HG02623 (cell line): Measurements from ENCODE around the gene ADAMTS17.

Experiments
- ATAC-seq: cut with Tn5 transposase; IDR thresholded peaks from one replicate; pipeline ENCODE4 v1.9.1; 2021; ENCODE audit warnings: moderate library complexity; ENCODE audit not compliant: unreplicated experiment

Gene ADAMTS17

DNA sequence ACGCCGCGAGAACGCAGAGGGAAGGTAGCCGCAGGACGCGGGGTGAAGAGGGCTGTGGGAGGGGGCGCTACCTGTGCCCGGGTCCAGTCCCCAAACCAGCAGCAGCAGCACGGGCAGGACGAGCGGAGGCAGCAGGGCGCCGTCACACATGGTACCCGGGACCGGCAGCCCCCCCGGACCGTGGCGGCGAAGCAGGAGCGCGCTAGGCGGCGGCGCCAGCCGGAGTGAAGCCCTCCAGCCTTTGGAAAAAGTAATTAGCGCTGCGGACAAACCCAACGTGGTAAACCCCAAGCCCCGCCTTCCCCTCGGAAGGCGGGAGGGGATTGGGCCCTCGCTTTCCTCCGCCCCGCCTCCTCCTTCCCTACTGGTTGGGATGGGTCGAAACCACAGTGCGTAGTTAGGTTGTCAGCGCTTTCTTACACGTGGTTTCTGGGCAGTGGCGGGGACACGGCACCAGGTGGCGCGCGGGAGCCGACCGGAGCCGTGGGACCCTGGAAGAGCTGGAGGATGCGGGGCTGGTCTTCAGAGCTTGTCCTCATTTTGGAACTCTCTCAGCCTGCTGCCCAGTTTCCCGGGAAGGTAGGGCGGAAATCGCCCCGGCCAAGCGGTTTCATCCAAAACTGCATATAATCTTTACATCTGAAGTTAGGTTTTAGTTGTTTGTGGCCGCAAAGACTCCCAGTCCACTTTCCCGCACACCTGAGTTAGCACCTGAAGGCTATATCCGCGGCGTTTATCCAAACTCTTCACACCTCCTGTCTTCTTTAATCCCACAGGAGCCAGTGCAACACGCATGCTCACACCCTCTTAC, at the start of gene ADAMTS17:
Gene ADAMTS17 (minus strand): TSS at position 226 of the 811 bp plus-strand sequence. CDS start 76 bp downstream, at position 150.
- peak; percentile 89 for ATAC-seq

GRCh38 chr15:100385300-100386050, 43.7 kb upstream of the ADAMTS17 start:
- ATAC-seq = no peak

DNA sequence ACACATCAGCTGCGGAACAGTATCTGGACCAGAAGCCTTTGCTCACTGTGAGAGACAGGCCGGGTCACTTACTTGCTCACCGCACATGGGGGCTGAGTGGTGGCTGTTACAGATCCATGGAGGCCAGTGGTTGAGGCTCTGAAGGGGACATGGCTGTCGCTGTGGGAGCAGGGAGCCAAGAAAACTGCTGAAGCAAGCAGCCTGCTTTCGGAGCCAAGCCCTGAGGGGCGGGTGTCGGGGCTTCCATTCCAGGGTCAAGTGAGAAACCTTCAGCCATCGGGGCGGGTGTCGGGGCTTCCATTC, 42.3 kb upstream of the ADAMTS17 start:
- no peak for ATAC-seq

GRCh38 chr15:100383302-100384107, 41.7 kb upstream of the ADAMTS17 start:
- ATAC-seq = no peak

DNA sequence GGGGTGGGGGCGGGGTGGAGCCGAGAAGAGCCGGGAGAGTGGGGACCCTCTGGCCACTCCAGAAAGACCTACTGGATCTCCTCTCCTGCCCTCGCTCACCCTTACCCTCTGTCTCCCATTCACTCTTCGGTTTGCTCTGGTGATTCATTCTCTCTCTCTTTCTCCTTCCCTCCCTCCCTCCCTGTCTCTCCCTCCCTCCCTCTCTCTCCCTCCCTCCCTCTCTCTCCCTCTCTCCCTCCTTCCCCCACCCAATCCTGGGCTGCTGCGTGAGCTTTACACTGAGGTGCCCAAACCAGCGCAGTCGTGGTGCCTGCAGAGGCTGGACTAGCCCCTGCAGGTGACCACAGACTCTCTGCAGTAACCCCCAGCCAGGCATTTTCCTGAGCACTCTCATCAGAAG, 32.2 kb upstream of the ADAMTS17 start:
- no peak for ATAC-seq

DNA sequence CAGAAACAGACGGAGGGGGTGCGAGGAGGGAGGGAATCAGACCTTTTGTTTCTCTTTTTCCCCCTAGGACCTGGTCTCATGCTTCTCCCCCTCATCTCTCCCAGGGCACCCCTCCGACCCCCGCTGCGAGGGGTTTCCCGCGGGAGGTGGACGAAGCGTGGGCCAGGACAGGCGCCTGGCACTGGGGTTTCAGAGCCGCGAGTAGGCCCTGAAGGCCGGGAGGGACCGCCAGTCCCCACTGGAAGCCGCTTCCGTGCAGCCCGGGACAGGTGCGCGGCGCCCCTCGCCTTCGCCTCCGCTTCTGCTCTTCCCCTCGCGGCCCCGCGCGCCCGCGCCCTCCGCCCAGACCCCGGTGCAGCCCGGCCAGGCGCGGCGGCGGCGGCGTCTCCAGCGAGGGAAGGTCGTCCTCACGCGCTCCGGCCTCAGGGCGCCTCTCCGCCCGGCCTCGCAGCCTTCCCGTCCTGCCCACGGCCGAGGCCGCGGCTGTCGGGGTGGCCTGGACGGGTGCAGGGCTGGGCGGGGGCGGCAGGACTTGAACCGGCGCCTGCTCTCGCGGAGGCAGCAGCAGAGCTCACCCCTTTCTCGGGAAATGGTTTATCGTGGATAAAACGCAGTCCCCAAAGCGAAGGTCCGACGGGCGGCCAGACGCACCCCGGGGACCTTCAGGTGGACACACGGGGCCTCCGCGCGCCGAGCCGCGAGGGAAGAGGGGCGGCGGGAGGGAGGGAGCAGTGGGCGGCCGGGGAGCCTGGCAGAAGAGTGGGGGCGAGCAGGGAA, 31.5 kb upstream of the ADAMTS17 start:
- ATAC-seq = no peak

- no peak for ATAC-seq
Observed at GRCh38 chr15:100372739-100373119, 31.0 kb upstream of the ADAMTS17 start.

DNA sequence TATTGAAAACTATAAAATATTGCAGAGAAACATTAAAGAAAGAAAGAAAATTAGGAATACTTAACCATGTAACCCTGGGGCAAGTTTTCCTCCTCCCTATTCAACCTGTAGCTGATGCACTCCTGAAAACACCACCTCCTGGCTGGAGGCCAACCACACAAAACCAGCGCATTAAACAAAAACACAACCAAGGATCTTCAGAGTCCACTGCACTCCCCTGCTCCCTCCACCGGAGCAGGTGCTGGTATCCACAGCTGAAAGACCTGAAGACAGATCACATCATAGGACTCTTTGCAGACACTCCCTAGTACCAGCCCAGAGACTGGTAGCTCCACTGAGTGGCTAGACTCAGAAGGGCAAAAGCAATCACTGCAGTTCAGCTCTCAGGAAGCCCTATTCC, 13.6 kb upstream of the ADAMTS17 start:
- no peak for ATAC-seq

- ATAC-seq = no peak
Observed at GRCh38 chr15:100353449-100353848, 11.7 kb upstream of the ADAMTS17 start.

GRCh38 chr15:100350434-100351226, 8.9 kb upstream of the ADAMTS17 start:
- no peak for ATAC-seq

- peak; percentile 85 for ATAC-seq
Observed at GRCh38 chr15:100349696-100350433, 8.1 kb upstream of the ADAMTS17 start.

- no peak for ATAC-seq
Observed at GRCh38 chr15:100349321-100349695, 7.5 kb upstream of the ADAMTS17 start.

DNA sequence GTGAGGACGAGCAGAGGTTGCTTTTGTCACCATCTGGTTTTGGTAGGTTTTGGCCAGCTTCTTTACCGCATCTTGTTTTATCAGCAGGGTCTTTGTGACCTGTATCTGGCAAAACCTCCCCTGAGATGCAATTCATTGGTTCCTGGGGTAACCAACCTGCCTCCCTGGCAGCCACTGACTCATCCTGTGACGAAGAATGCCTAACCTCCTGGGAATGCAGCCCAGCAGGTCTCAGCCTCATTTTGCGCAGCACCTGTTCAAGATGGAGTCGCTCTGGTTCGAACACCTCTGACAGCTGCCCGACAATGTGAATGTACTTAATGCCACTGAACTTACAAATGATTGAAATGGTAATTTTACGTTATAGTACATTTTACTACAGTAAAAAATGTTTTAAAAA, 6.8 kb upstream of the ADAMTS17 start:
- no peak for ATAC-seq

GRCh38 chr15:100346866-100347512, 5.2 kb upstream of the ADAMTS17 start:
- no peak for ATAC-seq

DNA sequence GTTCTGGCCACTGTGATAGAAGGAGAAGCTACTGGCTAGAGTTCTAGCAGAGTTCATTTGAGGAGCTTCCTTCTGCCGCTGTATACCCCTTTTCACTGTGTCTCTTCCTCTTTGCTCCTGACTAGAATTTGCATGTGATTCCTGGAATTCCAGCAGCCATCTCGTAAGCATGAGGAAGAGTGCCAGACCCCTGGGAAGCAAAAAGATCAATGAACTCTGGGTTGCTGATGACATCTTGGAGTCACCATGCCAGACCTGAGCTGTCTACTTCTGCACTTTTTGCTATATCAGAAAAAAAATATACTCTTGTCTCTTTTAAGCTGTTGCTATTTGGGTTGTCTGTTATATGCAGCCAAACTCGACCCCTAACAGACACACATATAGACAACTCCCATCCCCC, 3.7 kb upstream of the ADAMTS17 start:
- no peak for ATAC-seq

GRCh38 chr15:100343251-100343650, 1.5 kb upstream of the ADAMTS17 start:
- no peak for ATAC-seq

- ATAC-seq = no peak
Observed at GRCh38 chr15:100341239-100341749, 481 bp downstream of the ADAMTS17 start.

- no peak for ATAC-seq
Observed at GRCh38 chr15:100340721-100341238, 995 bp downstream of the ADAMTS17 start.
